Activated CD4-positive, alpha-beta T cell treated with anti-CD3 and anti-CD28 coated beads for 24 hours (primary cell): Measurements from ENCODE around the gene EVI5.
"Not testable (repeated sequence)": the region's sequence is repeated elsewhere in the genome, so short reads cannot be mapped to it uniquely, and the experiment has no call there.

Experiments used
- DNase-seq, 2 donors: peaks; one replicate each; pipeline ENCODE4 v3.0.0-alpha.2; 2020; ENCODE audit warnings: low read depth in 2 of 2

The EVI5 gene

DNA sequence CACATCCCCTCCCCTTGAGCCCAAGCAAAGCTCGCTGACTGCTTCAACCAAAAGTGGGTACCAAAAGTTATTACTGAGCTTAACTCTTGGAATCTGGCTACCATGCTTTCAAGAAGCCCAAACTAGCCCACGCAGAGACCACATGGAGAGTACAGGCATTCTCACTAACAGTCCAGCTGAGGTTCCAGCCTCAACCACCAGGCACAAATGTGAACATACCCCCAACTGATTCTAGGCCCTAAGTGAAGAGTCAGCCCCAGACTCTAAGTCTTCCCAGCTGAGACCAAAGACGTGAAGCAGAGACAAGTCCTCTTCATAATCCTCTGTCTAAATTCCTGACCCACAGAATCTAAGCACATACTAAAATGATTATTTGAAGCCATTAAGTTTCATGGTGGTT is 36.8 kb downstream of the EVI5 start:
- no peak for DNase-seq

DNA sequence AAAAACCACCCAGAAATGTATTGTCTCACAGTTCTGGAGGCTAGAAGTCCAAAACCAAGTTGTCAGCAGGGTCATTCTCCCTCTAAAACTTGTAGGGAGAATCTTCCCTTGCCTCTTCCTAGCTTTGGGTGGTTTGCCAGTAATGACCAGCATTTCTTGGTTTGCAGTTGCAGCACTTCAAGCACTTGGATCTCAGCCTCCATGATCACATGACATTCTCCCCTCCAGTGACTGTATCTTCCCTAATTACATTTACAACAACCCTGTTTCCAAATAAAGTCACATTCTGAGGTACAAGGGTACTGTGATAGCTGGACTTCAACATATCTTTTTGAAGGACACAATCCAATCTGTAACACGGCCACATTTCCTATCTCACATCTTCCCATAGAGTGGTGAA is 37.2 kb downstream of the EVI5 start:
- no peak for DNase-seq

DNA sequence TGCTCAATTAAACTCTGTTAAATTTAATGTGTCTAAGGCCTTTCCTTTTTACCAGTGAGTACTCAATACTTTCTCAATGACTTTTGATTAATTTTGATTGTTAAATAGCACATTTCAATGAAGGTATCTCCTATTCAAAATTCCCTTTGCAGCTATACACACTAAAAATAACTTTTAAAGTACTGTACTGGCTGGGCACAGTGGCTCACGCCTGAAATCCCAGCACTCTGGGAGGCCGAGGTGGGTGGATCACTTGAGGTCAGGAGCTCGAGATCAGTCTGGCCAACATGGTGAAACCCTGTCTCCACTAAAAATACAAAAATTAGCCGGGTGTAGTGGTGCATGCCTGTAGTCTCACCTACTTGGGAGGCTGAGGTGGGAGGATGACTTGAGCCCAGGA is 38.7 kb downstream of the EVI5 start:
- DNase-seq = not testable (repeated sequence)

DNA sequence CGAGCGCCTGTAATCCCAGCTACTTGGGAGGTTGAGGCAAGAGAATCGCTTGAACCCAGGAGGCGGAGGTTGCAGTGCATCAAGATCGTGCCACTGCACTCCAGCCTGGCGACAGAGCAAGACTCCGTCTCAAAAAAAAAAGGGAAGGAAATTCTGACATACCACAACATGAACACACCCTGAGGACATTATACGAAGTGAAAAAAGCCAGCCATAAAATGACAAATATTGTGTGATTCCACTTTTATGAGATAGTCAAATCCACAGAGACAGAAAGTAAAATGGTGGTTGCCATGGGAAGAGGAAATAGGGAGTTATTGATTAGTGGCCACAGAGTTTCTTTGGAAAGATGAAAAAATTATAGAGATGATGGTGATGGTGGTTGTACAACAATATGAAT is 41.7 kb downstream of the EVI5 start:
- DNase-seq = no peak

DNA sequence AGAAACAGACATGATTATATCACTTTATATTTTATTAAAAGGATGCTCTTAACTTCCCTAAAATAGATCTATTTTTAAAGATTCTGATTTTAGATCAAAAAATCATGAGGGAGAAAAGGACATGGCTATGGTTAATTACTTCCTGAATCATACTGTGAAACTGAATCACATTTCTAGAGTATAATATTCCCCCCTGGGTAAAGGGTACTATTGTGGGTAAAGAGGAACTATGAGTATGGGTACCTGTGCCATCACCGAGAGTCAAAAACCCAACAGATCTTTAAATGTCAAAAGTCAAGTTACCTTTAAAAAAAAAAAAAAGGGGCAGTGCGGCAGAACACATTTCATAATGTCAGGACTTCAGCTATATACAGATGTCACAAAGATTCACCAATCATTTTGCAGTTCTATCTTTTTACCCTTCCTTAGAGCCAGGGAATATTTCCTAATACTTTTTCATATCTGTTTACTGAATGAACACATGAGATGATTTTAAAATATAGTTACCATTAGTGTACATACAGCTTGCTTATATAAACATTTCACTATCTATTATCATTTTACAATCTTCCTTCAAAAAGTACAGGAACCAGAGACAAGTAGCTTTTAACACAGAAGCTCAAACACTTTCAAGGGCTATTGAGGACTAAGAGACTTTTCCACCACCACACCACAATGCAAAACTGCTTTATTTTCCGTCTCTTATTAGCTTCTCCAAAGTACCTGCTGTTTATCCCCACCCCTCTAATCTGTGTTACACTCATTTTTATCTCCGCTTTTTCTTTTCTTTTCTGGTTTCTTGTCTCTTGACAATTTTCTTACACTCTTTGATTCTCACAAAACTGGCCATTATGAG is 45.0 kb downstream of the EVI5 start:
- no peak for DNase-seq

DNA sequence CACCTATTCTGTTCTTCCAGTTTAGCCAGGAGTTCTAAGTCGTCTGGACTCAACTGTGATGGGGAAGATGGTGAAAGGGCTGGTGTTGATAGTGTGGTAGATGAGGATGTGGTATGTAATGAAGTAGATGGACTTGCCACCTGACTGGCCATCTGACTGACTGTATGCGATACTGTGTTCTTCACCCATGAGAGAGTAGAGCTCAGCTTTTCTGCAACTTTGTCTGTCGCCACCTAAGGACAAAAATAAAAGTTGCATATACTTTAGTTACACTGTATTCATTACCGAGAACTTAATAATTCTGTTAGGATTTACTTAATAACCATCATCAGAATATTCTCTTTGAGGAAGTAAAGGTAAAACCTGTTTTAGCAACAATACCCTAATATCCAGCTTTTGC is 48.5 kb downstream of the EVI5 start:
- DNase-seq = no peak

DNA sequence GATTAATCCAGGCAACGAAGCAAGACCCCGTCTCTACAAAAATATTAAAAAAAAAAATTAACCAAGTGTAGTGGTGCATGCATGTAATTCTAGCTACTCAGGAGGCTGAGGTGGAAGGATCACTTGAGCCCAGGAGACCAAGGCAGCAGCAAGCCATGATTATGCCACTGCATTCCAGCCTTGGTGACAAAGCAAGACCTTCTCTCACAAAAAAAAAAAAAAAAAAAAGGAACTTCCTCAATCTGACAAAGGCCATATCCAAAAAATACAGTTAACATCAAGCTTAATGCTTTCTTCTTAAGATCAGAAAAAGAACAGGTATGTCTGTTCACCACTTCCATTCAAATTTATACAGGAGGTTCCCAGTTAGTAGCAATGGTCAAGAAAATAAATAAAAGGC is 54.4 kb downstream of the EVI5 start:
- DNase-seq = no peak

DNA sequence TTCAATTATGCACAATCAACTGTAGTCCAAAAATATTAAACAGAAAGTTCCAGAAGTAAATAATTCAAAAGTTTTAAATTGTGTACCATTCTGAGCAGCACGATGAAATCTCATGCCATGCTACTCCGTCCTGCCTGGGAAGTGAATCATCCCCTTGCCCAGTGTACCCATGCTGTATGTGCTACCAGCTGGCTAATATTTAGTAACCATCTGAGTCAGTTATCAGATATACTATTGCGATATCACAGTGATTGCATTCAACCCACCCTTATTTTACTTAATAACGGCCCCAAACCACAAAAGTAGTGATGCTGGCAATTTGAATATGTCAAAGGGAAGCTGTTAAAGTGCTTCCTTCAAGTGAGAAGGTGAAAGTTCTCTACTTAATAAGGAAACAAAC is 56.2 kb downstream of the EVI5 start:
- DNase-seq = no peak

DNA sequence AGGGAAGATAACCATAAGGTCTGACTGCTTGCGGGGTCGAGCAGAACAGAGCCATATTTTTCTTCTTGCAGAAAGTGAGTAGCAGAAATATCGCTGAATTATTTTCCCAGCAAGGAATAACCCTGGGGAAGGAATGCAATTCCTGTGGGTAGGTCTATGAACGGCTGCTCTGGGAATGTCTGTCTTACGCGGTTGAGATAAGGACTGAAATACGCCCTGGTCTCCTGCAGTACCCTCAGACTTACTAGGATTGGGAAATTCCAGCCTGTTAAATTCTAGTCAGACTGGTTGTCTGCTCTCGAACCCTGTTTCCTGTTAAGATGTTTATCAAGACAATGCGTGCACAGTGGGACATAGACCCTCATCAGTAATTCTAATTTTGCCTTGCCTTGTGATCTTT is 61.2 kb downstream of the EVI5 start:
- DNase-seq = not testable (repeated sequence)

DNA sequence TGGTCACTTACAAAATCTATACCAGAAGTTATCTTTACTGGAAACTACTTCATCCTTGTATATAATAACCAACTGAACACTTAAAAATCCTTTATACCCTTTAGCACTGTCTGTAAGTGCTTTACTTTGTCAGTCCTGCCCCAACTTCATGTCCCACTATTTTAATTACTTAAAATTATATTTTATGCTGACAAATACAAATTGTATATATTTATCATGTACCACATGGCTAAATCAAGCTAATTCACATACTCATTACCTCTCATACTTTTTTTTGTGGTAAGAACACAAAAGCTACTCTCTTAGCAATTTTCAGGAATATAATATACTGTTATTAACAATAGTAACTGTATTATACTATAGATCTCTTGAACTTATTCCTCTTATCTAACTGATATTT is 63.0 kb downstream of the EVI5 start:
- no peak for DNase-seq

DNA sequence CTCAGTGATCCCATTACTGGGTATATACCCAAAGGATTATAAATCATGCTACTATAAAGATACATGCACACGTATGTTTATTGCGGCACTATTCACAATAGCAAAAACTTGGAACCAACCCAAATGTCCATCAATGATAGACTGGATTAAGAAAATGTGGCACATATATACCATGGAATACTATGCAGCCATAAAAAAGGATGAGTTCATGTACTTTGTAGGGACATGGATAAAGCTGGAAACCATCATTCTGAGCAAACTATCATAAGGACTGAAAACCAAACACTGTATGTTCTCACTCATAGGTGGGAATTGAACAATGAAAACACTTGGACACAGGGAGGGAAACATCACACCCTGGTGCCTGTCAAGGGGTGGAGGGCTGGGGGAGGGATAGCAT is 63.8 kb downstream of the EVI5 start:
- not testable (repeated sequence) for DNase-seq

DNA sequence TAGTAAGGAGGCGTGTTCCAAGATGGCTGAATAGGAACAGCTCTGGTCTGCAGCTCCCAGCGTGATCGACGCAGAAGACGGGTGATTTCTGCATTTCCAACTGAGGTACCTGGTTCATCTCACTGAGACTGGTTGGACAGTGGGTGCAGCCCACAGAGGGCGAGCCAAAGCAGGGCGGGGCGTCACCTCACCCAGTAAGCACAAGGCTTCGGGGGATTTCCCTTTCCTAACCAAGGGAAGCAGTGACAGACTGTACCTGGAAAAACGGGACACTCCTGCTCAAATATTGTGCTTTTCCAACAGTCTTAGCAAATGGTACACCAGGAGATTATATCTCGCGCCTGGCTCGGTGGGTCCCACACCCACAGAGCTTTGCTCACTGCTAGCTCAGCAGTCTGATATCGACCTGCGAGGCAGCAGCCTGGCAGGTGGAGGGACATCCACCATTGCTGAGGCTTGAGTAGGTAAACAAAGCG is 69.4 kb downstream of the EVI5 start:
- DNase-seq = not testable (repeated sequence)

DNA sequence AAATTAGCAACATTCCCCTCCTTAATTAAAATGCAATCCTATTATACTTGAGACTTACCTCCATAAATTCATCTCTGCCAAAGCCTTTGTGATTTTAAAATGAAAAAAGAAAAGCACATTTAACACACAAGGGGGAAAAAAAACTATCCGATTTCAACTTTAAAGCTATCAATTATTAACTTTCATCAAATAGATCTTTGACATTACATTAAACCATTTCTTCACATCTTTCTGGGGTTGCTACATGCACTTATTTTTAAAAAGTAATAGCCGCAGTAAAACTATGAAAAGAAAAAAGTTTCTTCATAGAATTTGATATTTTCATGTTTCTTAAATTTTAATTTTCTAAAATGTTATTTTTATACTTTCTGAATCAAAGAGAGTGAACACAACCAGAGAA is 71.0 kb downstream of the EVI5 start:
- DNase-seq = no peak

DNA sequence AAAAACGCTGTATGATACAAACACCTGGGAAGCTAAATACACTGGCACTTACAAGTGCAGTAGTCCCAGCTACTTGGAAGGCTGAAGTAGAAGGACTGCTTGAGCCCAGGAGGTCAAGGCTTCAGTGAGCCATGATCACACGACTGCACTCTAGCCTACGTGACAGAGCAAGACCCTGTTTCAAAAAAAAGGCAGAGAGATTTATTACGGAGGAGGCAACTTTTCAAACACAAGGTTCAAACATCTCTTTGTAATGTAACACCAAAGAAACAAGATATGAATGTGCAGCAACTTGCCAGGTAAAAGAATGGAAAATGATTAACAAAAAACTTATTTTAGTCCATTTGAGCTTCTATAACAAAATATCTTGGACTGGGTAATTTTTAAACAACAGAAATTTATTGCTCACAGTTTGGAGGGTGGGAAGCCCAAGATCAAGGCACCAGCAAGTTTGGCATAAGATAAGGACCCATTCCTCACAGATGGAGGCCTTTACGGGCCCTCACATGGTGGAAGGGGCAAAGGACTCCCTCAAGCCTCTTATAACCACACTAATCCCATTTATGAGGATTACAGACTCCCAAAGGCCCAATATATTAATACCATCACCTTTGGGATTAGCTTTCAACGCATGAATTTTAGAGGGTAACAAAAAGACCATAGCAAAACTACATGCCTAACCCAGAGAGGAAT is 73.3 kb downstream of the EVI5 start:
- no peak for DNase-seq

DNA sequence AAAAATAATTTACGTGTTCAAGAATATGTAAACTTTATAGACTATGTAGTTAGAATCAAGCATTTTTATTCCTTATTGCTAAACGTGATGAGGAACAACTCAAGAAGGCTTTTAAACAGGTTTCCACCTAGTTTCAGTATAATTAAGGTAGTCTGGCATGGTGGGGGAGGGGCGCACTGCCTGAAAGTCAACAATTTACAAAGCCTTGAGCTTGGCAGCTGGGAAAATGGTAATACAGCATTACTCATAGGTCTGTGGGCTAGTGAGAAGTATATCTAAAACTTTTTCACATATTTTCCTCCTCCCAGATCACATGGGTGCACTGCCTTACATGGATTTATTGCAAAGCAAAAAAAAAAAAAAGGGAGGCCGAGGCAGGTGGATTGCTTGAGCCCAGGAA is 75.2 kb downstream of the EVI5 start:
- DNase-seq = no peak

DNA sequence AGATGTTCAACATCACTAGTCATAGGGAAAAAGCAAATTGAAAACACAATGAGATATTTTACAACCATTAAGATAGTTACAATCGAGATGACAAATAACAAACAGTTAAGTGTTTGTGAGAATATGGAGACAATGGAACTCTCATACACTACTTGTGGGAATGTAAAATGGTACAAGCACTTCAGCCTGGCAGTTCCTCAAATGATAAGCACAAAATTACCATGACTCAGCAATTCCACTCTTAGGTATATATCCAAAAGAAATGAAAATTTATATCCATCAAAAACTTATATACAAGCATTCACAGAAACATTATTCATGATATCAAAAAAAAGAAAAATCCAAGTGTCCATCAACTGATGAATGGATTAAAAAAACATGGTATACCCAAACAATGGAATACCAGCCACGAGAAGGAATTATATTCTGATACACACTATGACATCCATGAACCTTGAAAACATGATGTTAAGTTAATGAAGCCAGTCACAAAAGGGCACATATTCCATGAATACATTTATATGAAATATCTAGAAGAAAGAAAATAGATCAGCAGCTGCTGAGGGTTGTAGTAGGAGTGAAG is 76.4 kb downstream of the EVI5 start:
- DNase-seq = no peak

DNA sequence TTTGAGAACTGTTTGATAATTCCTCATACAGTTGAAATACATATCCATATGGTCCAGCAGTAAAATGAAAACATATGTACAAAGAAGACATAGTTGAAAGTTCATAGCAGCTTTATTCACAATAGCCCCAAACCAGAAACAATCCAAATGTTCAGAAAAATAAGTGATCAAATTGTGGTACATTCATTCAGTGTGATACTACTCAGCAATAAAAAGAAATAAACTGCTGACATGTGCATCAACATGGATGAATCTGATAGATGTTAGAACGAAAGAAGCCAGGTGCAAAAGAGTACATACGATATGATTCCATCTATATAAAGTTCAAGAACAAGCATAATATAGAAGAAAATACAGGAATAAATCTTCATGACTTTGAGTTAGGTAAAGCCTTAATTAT is 77.2 kb downstream of the EVI5 start:
- DNase-seq = no peak

DNA sequence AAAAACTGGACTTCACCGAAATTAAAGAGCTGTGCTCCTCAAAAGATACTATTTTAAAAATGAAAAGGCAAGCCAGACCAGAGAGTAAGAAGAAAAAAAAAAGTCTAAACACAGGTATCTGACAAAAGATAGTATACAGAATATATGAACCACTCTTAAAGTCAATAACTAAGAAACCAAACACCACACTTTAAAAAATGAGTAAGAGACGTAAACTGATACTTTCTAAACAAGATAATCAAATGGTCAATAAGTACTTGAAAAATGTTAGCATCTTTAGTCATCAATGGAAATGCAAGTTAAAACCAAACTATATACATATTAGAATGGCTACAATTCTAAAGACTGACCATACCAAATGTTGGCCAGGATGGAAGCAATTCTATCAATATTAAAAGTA is 77.6 kb downstream of the EVI5 start:
- no peak for DNase-seq

DNA sequence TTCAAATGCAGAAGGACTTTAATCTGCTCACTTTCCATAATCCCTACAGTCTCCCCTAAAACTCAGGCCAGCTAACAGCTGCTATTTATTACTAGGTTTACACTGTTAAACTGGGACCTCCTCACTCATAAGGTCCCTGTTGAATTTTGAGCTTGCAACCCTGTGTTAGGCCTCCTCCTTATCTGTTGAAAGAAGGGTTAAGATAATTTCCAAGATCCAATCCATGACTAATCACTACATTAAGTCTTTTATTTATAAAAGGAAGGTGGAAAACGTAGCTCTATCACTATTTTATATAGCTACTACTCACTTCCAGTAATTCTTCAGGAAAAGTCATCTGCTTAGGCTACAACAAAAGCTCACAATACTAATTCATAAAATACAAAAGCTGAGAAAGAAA is 79.5 kb downstream of the EVI5 start:
- DNase-seq = no peak

DNA sequence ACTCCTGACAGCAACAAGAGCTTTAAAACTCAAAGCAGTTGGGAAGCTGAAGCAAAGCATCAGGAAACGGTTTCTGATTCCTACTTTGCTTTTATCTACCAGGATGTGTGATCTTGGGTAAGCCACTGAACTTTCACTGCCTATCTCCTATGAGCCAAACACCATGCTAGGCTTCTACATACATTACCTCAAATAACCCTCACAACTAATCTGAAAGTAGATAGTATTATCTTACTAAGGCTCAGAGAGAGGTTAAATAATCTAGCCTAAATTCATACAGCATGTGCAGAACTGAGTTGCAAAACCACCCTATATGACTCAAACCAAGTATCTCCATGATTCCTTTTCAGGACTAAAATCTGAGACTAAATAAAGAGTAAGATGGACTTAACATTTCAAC is 83.8 kb downstream of the EVI5 start:
- no peak for DNase-seq

DNA sequence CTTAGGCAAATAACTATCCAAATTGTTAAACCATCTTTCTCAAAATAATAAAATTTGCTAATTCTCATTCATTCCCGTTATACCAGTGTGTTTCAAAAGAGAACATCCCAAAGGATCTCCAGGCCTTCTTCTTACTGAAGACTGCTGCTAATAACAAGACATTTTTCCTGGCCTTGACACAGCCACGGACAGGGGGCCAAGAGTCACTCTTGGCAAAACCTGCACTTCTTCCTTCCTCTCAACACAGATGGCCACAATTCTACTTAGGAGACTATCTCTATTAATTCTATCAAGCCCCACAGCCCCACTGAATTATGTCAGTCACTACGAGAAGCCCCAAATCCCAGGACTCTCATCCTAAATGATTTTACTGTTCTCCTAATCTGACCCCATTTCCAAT is 86.0 kb downstream of the EVI5 start:
- no peak for DNase-seq

DNA sequence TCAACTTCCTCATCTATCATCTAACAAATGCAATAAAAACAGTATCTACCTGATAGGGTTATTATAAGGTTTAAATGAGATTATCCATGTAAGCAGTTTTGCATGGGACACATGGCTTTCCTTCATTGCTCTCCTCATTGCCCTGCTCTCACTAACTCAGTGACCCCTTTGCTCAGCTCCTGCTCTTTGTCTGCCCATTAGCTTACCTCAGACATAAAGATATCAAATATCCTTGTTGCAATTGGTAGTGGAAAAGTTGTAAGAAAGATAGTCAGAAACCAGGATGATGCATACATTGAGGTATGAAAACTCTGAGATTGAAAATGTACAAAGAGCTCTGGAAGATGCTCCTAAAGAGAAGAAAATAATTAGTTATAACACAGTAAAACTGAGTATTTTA is 89.8 kb downstream of the EVI5 start:
- DNase-seq = no peak

DNA sequence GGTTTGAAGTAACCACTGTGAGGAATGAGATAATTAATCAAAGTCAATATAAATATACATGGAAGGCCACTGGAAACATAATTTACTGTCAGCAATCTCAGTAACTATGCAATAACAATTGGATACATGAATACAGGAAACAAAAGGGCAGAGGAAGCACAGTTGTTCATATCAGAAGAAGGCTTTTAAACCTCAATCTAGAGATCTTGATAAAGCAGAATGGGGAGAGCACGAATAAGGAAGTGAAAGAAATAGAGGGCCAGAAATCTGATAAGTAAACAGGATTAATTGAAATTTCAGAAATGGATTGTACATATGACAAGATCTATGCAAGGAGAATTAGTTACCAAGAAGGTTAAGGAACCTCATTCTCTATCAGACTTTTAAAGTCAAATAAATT is 93.0 kb downstream of the EVI5 start:
- no peak for DNase-seq
